Activated CD4-positive, alpha-beta memory T cell treated with anti-CD3 and anti-CD28 coated beads for 36 hours (primary cell): ENCODE measurements around the gene IQSEC1. TPM values are rescaled to one million over a fixed set of nuclear protein-coding genes. Genes with fewer than 3 reads are reported as not detected.

Experiments used
- CTCF ChIA-PET: fragments of 350-600 bp; sonication (Branson Sonifier 250); formaldehyde crosslinking; loops from one replicate; lab custom pipeline; 2021; ENCODE audit warnings: antibody characterized with exemption, inconsistent platforms; lab: Charles Lee
- POLR2A ChIA-PET: fragments of 350-600 bp; sonication (Branson Sonifier 250); formaldehyde crosslinking; loops from one replicate; lab custom pipeline; 2021; ENCODE audit warnings: antibody characterized with exemption; lab: Charles Lee
- DNase-seq: peaks from one replicate; pipeline ENCODE4 v3.0.0-alpha.2; 2020
- H3K27ac Mint-ChIP-seq: one replicate; pipeline ENCODE4 v1.8.0; 2021; ENCODE audit warnings: mixed read lengths
- H3K27me3 Mint-ChIP-seq: one replicate; pipeline ENCODE4 v1.8.0; 2021; ENCODE audit warnings: mixed read lengths
- H3K36me3 Mint-ChIP-seq: one replicate; pipeline ENCODE4 v1.8.0; 2021; ENCODE audit warnings: mixed read lengths
- H3K4me1 Mint-ChIP-seq: one replicate; pipeline ENCODE4 v1.8.0; 2021; ENCODE audit warnings: low read depth, mixed read lengths
- H3K4me3 Mint-ChIP-seq: one replicate; pipeline ENCODE4 v1.8.0; 2021; ENCODE audit warnings: mild to moderate bottlenecking, mixed read lengths
- H3K9me3 Mint-ChIP-seq: one replicate; pipeline ENCODE4 v1.8.0; 2021; ENCODE audit warnings: mixed read lengths
- intact Hi-C: fragments of 100-400 bp; cut with micrococcal nuclease; formaldehyde crosslinking; loops from one replicate; pipeline ENCODE4 v1.15.1; 2023
- total RNA-seq, 2 experiments: library from RNA; stranded (reverse); gene quantifications; one replicate each; pipeline ENCODE4 v1.2.3, GENCODE V29; 2021

IQSEC1 gene
- total RNA-seq, 2 experiments from 2014 or later = 42.5 to 43.8 TPM

GRCh38 chr3:12952343-12953200 lies 120.7 kb downstream of the IQSEC1 start:
- Mint-ChIP-seq H3K4me3 (no peak overlapping the region), H3K36me3 (no peaks in the 10 kb centered on the region), H3K27ac (no peak overlapping the region), H3K27me3 (no peaks in the 10 kb centered on the region), H3K4me1 (peaks cover 71% of the 10 kb centered on the region), H3K9me3 (no peaks in the 10 kb centered on the region)
- POLR2A ChIA-PET = no interaction called here
- intact Hi-C loops = no loop called here
- DNase-seq = no peak
- CTCF ChIA-PET = no interaction called here

GRCh38 chr3:12948891-12949711 lies 124.1 kb downstream of the IQSEC1 start:
- H3K27ac Mint-ChIP-seq = peak overlapping the region; percentile 83
- ChIA-PET CTCF (interaction anchor here (0.5 to 3.5 kb wide), 11 partner anchors 17 to 162 kb away, joined by 3 to 17 read pairs (median 3); no protein-coding TSS in a partner anchor), POLR2A (interaction anchor here (0.5 to 1.2 kb wide), 4 partner anchors 14 to 116 kb away, joined by 3 to 6 read pairs (median 3); no protein-coding TSS in a partner anchor)
- H3K9me3 Mint-ChIP-seq = no peaks in the 10 kb centered on the region
- peak overlapping the region; percentile 27 for H3K4me3 Mint-ChIP-seq
- H3K27me3 Mint-ChIP-seq = no peaks in the 10 kb centered on the region
- no peaks in the 10 kb centered on the region for H3K36me3 Mint-ChIP-seq
- intact Hi-C loops = loop anchor here (1.0 kb wide), 2 partner anchors 14 to 46 kb away; no protein-coding TSS in a partner anchor
- DNase-seq = peak; percentile 70
- H3K4me1 Mint-ChIP-seq = peaks cover 54% of the 10 kb centered on the region

DNA sequence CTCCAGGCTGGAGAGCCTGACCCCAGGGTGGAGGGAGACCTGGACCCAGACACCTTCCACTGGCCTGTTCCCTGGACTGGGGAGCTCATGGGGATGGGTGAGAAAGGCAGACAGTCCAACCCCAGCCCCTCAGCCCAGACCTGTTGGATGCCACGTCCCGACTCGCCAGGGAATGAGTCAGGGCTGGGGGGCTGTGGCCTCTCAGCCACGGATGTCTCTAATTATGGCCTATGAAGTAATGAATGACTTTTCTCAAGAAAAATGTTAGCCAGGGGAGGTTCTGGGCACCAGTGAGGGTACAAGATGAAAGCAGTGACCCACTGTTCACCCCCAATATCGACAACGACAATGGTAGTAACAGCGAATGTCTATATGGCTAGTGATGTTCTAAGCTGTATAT lies 124.9 kb downstream of the IQSEC1 start:
- Mint-ChIP-seq H3K4me3 (no peak overlapping the region), H3K27ac (no peak overlapping the region), H3K9me3 (no peaks in the 10 kb centered on the region), H3K4me1 (peaks cover 51% of the 10 kb centered on the region), H3K27me3 (no peaks in the 10 kb centered on the region), H3K36me3 (no peaks in the 10 kb centered on the region)
- ChIA-PET CTCF (interaction anchor here (0.5 to 3.5 kb wide), 6 partner anchors 17 to 143 kb away, joined by 3 to 17 read pairs (median 3); no protein-coding TSS in a partner anchor), POLR2A (no interaction called here)
- DNase-seq = no peak
- intact Hi-C loops = no loop called here

DNA sequence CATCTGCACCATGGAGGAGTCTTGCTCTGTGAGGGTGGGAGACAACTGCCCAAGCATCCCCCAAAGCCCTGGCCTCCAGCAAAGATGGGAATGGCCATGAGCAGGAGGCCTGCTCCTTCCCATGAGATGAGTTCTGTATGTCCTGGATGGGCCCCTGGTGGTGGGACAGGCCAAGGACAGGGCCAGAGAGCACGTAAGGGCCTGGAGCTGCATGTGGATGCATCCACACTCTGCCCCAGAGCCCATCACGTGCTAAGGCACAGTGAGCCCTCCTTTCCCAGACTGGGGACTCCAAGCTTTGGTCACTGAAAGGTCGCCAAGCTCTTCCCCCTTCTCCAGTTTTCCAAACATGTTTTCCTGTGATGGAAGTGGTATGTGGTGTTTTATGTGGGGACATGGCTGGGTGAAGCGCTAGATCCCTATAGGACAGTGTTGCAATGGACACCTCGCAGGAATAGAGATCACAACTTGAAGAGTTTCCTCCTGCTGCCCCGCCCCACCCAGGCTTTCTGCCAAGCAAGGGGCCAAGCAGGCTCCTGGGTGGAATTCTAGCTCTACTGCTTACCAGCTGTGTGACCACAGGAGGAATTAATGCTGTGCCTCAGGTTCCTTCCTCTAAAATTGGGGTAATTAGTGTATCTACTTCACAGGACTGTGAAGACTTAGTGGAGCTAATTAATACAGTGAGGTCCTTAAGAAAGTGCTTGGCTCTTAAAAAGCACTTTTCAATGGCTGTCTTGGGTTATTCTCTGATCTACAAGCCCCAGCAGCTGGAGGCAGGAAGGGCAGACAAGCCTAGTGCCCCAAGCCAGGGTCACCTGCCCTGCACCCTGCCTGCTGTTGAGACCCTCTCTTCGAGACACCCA lies 125.5 kb downstream of the IQSEC1 start:
- Mint-ChIP-seq H3K4me1 (peaks cover 50% of the 10 kb centered on the region), H3K36me3 (no peaks in the 10 kb centered on the region), H3K27ac (peak overlapping the region; percentile 18), H3K4me3 (no peak overlapping the region), H3K27me3 (no peaks in the 10 kb centered on the region), H3K9me3 (no peaks in the 10 kb centered on the region)
- POLR2A ChIA-PET = interaction anchor here (1.7 kb wide), 1 partner anchor 16 kb away, joined by 6 read pairs; no protein-coding TSS in a partner anchor
- no peak for DNase-seq
- intact Hi-C loops = no loop called here
- CTCF ChIA-PET = interaction anchor here (1.2 to 3.5 kb wide), 5 partner anchors 16 to 144 kb away, joined by 3 to 17 read pairs (median 3); no protein-coding TSS in a partner anchor

DNA sequence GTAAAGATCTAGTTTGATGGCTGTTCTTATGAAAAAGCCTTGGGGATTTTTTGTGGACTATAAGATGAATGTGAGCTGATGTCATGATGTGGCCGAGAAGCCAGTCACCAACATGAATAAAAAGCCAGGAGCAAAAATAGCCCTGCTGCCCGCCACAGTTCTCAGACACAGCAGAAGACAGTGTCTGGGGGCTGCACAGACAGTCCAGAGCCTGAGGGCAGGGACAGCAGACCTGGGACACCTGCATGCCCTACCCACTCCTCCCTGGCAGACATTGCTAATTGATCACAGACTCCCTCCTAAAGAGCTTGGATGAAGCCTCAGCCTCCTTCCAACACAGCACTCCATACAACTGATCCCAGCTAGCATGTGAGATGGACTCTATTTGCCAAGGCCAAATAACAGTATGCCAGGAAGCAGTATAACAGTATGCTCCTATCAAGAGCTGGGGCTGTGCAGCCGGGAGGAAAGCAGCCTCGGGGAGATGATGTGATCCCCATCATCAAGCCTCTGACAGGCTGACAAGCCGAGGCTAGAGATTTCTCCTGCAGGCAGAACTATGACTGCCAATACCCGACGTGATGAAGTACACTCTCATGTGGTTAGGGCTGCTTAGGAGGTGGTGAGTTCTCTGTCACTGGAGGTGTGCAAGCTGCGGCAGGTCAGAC lies 126.4 kb downstream of the IQSEC1 start:
- CTCF ChIA-PET = interaction anchor here (0.6 to 1.5 kb wide), 3 partner anchors 20 to 367 kb away, joined by 3 to 5 read pairs (median 4); no protein-coding TSS in a partner anchor
- Mint-ChIP-seq H3K36me3 (no peaks in the 10 kb centered on the region), H3K27ac (peak overlapping the region; percentile 18), H3K4me3 (no peak overlapping the region), H3K27me3 (no peaks in the 10 kb centered on the region), H3K9me3 (no peaks in the 10 kb centered on the region), H3K4me1 (peaks cover 43% of the 10 kb centered on the region)
- DNase-seq = no peak
- POLR2A ChIA-PET = interaction anchor here (1.7 kb wide), 1 partner anchor 17 kb away, joined by 6 read pairs; no protein-coding TSS in a partner anchor
- intact Hi-C loops = no loop called here

GRCh38 chr3:12946251-12946648 lies 127.0 kb downstream of the IQSEC1 start:
- CTCF ChIA-PET = interaction anchor here (0.6 to 1.0 kb wide), 2 partner anchors 37 to 366 kb away, joined by 4 to 5 read pairs; no protein-coding TSS in a partner anchor
- H3K27ac Mint-ChIP-seq = no peak overlapping the region
- no peaks in the 10 kb centered on the region for H3K27me3 Mint-ChIP-seq
- peaks cover 39% of the 10 kb centered on the region for H3K4me1 Mint-ChIP-seq
- no peak overlapping the region for H3K4me3 Mint-ChIP-seq
- POLR2A ChIA-PET = interaction anchor here (1.7 kb wide), 1 partner anchor 17 kb away, joined by 6 read pairs; no protein-coding TSS in a partner anchor
- no peaks in the 10 kb centered on the region for H3K9me3 Mint-ChIP-seq
- DNase-seq = no peak
- H3K36me3 Mint-ChIP-seq = no peaks in the 10 kb centered on the region
- intact Hi-C loops = no loop called here

DNA sequence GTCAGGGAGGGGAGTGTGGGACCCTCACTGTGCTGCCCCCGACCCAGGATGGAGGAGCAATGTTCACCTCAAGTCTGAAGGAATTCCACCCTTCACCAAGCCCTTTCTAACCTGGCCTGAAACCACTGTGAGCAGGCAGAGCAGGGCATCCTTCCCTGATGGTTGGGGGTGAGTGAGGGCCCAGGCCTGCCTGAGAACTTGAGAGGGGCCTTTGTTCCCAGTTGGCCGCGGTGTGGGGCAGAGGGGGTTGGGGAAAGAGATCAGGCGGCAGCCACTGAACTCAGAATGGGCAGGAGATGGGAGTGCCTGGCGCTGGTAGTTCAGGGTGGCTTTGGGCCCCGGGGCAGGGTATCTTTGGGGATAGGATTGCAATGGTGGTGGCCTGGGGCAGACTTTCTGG lies 128.4 kb downstream of the IQSEC1 start:
- Mint-ChIP-seq H3K9me3 (no peaks in the 10 kb centered on the region), H3K4me3 (no peak overlapping the region), H3K36me3 (no peaks in the 10 kb centered on the region), H3K27me3 (no peaks in the 10 kb centered on the region), H3K4me1 (peaks cover 35% of the 10 kb centered on the region), H3K27ac (no peak overlapping the region)
- CTCF ChIA-PET = interaction anchor here (1.1 kb wide), 1 partner anchor 13 kb away, joined by 3 read pairs; no protein-coding TSS in a partner anchor
- intact Hi-C loops = no loop called here
- no peak for DNase-seq
- POLR2A ChIA-PET = no interaction called here

- Mint-ChIP-seq H3K36me3 (no peaks in the 10 kb centered on the region), H3K4me1 (peaks cover 31% of the 10 kb centered on the region), H3K9me3 (no peaks in the 10 kb centered on the region), H3K4me3 (no peak overlapping the region), H3K27me3 (no peaks in the 10 kb centered on the region), H3K27ac (no peak overlapping the region)
- no peak for DNase-seq
- POLR2A ChIA-PET = no interaction called here
- CTCF ChIA-PET = no interaction called here
- intact Hi-C loops = no loop called here
These were observed 128.8 kb downstream of the IQSEC1 start for GRCh38 chr3:12944413-12944812.

DNA sequence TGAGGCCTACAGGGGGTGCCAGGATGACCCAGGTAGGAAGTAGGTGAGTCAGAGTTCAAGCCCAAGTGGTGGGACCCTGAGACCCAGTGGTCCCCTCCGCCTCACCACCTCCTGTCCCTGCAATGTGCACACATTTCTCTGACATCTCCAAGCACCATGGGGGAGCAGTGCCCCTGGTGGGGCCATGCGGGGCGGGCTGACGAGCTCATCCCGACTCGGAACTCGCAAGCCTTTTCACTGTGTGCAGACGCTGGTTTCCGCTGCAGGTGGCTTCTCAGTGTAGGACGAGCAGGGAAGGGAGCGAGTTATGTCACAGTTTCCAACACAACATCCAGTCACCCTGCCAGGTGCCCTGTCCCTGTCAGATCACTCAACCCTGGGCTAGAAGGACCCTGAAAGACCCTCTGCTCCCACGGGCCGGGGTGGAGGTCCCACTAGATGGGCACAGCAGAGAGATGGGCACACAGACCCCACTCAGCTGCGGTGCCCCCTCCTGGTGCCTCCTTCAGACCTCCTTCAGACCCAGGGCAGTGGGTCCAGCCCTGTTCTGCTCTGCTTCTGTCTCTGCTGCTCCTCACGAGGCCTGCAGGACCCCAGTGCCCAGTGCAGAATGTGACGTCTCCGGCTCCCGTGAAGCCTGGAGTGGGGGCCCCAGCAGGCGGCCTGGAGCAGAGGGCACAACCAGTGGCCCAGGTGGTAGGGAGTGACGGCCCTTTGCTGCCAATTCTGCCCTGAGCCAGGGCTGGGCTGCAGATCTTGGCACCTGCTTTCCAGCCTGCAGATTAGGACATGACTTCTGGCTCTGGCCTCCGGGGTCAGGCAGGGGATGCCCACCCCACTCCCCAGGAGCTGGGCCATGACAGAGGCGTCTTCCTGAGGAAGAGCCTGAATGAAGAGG lies 129.9 kb downstream of the IQSEC1 start:
- H3K4me3 Mint-ChIP-seq = no peak overlapping the region
- DNase-seq = no peak
- POLR2A ChIA-PET = no interaction called here
- no peak overlapping the region for H3K27ac Mint-ChIP-seq
- no peaks in the 10 kb centered on the region for H3K27me3 Mint-ChIP-seq
- H3K9me3 Mint-ChIP-seq = no peaks in the 10 kb centered on the region
- CTCF ChIA-PET = no interaction called here
- H3K4me1 Mint-ChIP-seq = peaks cover 20% of the 10 kb centered on the region
- no peaks in the 10 kb centered on the region for H3K36me3 Mint-ChIP-seq
- intact Hi-C loops = no loop called here

DNA sequence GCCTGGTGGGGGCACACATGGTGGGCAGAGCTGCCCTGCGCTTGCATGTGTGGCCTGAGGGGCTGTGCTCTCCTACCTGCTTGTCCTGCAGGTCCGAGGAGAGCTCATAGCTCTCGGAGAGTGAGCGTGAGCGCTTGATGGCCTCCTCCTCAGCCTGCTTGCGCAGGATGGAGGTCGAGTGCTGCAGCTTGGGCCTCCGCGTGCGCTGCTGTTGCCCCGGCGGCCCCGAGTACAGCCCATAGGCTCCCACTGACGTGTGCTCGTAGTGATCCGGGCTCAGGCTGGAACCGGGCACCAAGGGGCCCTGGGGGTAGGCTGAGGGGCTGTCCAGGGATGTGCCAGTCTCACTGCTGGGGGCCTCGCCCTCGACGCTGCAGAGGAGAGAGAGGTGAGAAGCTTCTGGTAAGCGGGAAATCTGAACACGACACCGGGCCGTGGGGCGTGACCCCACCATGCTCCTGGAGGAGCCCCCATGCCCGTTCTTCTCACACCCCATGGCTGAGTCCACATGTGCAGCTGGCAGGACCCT lies 131.7 kb downstream of the IQSEC1 start:
- intact Hi-C loops = no loop called here
- no peak for DNase-seq
- Mint-ChIP-seq H3K4me1 (peaks cover 5% of the 10 kb centered on the region), H3K9me3 (no peaks in the 10 kb centered on the region), H3K4me3 (no peak overlapping the region), H3K27ac (no peak overlapping the region), H3K36me3 (no peaks in the 10 kb centered on the region), H3K27me3 (no peaks in the 10 kb centered on the region)
- CTCF ChIA-PET = interaction anchor here (1.3 kb wide), 1 partner anchor 50 kb away, joined by 4 read pairs; no protein-coding TSS in a partner anchor
- POLR2A ChIA-PET = no interaction called here
